HG03060 (cell line): ENCODE data around the gene TBPL1.

Source experiments
- ATAC-seq: cut with Tn5 transposase; IDR thresholded peaks from one replicate; pipeline ENCODE4 v1.9.1; 2021; ENCODE audit warnings: low read depth, moderate number of reproducible peaks; ENCODE audit not compliant: unreplicated experiment

TBPL1 gene

DNA sequence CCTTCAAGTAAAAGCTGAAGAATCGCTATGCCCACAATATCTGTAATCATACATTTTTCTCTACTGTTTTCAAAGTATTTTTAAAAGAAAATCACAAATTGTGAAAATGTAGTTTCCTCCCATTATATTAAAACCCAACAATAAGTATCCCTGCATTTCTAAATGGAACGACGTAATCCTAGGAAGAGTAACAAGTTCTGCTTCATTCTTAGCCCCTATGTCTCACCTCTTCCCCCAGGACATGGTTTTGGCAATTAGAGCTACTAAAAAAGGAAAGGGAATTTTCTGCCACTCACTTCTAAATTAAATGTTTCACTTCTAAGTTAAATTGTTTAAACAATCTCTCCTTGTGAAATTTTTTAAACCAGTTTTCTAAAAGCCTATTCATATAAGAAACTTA lies 47.4 kb downstream of the TBPL1 start:
- no peak for ATAC-seq

DNA sequence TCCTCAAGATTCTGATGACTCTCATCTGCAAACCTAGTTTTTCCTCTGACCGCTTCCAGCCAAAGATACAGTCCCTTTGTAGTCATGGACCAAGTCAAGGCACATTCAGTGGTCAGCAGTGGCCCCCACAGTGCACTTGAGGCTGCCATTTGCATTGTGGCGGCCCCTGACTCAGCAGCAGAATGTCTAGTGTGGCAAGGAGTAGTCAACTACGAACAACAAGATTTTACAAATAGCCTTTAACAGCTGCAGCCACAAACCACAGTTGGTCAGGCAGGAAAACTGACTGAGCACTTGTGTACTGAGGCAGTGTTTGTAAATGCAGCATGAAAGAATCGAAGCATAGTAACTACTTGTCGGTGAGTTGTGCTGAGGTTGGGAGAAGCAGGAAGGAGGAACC lies 49.8 kb downstream of the TBPL1 start:
- no peak for ATAC-seq

DNA sequence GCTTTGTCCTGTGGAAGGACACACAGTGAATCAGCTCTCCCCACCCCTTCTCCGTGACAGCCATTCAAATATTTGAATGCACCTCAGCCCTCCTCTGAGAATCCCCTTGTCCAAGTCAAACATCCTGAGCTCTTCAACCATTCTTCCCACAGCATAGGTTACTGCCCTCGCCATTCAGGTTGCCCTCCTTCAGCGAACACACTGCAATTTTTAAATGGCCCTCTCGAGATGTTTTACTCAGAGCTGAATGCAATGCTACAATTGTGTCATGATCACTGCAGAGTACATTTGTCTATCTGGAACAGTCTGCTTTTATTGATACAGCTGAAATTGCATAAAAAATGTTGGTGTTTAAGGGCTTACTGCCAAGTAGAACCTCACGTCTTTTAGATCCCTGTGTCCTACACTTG lies 50.5 kb downstream of the TBPL1 start:
- ATAC-seq: no peak

DNA sequence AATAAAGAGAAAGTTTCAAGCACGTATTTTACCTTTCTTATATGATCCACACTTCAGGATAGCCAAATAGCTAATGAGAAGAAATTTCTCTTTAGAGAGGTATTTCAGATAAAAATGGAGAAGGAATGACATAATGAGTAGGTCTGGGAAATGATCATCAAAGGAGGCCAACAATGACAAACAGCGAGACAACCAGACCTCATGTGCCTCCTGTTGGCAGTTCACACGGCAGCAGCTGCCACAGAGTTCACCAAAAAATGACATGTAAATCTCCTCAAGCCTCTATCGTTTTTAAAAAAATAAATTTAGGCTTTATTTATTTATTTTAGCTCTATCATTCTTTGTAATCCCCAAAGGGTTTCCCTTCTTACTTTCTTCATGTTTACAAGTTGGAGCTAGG lies 51.7 kb downstream of the TBPL1 start:
- no peak for ATAC-seq

DNA sequence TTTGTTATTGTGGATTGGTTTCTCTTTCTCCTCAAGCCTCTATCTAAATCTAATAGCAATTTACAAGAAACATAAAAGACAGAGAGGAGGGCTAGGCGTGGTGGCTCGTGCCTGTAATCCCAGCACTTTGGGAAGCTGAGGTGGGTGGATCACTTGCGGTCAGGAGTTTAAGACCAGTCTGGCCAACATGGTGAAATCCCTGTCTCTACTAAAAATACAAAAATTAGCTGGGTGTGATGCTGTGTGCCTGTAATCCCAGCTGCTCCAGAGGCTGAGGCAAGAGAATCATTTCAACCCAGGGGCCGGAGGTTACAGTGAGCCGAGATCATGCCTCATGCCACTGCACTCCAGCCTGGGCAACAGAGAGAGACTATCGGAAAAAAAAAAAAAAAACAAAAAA lies 52.8 kb downstream of the TBPL1 start:
- no peak for ATAC-seq

DNA sequence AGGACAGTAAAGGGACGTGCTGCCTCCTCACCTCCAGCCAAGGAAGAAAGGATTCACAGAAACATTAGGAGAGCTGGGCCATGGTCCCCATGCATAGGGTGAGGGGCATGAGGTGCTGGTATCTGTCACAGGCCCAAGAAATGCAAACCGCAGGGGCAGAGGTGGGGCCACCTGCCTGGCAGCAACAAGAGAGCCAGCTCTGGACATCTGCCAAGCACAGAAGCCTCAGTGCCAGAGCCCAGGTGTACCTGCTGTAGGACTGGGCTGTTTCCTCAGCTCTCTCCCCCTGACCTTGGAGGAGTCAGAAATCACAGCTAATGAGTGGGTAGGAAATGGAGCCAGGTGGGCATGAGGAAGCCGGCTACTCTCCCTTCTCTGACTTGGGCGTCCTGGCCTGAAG lies 54.1 kb downstream of the TBPL1 start:
- no peak for ATAC-seq

DNA sequence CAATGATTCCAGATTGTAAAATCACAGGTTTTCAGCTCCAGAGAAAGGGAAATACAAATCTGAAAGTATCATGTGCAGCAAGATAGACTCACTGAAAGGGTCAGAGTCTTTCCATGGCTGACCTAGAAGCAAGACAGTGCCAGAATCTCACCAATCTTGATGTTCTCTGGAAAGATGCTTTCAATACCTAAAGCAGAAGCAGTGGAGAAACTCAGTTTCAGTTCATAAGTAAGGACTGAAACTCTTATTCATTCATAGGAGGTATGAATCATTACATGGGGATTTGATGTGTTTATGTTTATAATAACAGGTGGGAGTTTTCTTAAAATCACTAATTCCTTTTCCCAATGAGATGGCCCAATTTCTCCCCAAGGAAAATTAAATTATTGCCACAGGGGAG lies 56.9 kb downstream of the TBPL1 start:
- ATAC-seq: no peak

DNA sequence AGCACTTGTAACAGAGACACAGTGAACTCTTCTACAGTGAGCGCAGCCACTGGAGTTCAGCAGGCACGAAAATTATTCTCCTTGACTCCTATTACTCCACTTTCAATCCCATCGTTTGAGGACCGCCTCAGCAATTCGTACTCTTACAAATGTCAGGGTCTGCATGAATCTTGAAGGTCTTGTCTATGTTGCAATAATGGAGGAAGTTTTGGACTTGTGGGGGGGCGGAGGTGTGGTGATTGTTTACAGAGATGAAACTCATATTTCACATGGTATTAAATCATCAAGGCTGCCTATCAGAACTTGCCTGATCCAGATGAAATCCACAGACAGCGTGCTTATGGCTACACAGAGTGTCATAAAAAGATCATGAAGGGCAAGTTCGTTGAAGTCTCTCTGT lies 57.4 kb downstream of the TBPL1 start:
- no peak for ATAC-seq

DNA sequence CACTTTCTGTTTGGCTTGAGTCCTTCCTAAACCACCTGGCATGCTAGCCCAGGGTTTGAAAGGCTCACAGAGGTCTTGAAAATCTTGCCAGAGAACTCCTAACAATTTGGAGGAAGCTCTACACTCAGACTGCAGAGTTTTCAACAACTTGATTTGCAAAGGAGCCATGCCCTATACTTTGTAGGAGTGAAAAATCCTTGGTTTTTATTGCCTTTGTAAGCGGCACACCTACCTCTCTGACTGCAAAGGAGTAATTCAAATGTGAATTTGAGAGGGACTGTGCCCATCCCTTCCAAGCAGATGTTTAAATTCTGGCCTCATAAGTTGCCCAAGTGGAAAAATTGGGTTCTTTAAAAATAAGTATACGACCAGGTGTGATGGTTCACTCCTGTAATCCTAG lies 58.0 kb downstream of the TBPL1 start:
- no peak for ATAC-seq

DNA sequence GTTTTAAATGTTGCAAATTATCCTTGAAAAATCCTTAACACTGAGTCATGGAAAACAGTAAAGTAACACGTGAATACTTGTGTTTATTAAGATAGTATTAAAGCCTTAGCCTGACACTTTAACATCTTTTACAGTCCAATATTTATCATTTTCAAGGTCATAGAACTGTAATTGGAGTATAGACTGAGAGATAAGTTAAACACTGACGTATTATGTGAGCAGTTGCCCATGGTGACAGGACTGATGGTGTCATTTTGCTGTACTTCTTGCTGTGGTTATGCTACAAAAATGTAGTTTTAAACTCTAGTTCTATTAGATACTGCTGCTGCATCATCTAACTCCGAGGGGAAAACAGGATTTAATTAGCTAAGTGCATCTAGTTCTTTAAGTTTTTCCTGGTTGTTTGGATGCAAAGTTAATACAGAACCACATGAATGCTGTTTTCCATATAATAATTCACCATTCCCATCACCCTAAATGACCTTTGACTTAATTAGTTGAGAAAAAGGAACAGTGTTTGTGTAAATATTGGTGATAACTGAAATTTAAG lies 61.6 kb downstream of the TBPL1 start:
- ATAC-seq: no peak

DNA sequence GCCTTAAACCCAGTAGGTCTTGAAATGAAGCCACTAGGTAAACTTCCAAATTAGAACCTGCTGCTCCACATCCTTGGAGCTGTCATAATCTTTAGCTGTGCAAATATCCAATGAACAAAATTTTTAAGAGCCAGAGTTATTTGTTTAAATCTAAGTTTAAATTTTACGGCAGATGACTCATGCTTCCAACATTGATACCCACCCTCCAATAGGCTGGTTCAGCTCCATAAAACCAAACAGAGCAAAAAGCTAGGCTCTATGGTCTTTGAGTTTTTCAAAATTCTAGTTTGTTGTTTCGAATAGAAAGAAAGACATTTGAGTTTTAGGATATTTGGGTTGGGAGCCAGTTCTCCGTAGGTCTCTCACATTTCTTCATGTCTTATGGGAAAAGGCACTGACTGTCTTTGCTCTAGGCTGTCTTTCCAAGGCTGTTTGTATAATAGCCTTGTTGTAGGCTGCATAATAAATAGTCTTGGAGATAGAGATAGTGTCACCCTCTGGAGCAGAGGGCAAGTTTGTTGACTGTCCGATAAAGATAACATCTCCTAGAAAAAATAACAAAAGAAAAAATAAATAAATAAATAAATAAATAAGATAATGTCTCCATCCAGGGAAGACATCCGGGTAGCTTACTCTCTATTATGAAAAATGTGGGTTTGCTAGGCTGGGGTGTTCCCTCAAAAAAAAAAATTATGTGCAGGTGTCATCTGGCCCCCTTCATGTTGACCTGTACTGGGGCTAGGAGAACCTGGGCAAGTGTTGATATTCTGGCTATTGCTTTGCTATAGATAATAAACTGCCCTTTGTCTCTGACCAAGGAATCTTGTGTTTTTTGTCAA lies 62.9 kb downstream of the TBPL1 start:
- no peak for ATAC-seq

DNA sequence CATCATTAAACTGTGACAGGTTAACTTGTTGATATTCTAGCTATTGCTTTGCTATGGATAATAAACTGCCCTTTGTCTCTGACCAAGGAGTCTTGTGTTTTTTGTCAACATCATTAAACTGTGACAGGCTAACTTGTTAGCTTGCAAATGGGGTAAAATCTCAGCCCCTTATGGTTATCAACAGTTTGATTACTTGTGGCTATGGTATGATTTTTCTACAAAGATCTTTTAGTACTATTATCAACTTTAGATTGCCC lies 63.5 kb downstream of the TBPL1 start:
- ATAC-seq: no peak

DNA sequence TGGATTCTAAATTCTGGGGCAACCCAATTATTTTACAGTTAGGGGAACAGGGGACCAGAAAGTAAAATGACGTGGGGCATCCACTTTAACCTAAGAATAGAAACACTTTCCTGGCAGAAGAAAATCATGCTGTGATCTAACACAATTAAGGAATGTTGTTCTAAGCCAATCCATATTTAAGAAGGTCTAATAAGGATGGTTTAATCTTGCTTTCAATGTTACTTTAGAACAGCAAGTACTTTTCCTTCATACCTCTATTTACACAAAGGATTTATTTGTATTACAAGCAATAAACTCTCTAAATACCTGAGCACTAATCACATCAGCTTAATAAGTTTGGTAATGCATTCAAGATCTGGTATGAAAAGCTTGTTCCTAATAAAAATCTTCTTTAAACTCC lies 67.0 kb downstream of the TBPL1 start:
- no peak for ATAC-seq

DNA sequence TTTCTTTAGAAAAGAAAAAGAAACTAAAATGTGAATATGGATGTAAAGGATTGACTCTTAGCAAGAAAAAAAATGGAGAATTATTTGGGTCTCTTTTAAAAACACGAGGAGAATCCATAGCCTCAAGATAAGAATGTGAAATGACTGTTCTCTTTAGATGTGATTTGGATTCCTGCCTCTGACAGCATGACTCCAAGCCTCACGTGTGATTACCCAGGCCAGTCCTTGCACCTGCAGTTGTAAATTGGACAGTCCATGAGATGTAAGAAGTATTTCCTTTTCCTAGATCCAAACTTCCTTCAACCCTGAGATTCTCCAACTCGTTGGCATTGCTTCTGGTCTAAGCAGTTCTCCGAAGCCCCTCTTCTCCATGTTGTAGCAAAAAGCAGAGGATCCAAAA lies 67.5 kb downstream of the TBPL1 start:
- no peak for ATAC-seq

DNA sequence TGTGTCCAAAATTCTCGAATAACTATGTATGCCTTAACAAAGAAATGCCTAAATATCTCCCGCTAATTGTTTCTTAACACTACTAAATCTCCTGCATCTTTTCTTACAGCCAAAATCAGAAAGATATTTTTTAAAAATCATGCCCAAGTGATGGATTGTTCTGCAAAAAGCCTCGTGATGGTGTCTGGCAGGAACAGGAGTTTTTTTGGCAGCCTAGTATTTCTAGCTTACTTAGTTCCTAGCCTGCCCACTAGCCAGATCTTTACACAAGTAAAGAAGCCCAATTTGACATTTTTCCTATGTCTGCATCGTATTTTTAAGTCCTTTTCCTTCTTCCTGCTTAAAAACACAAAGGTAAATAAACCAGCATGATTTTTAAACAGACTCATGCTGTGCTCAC lies 67.9 kb downstream of the TBPL1 start:
- no peak for ATAC-seq

DNA sequence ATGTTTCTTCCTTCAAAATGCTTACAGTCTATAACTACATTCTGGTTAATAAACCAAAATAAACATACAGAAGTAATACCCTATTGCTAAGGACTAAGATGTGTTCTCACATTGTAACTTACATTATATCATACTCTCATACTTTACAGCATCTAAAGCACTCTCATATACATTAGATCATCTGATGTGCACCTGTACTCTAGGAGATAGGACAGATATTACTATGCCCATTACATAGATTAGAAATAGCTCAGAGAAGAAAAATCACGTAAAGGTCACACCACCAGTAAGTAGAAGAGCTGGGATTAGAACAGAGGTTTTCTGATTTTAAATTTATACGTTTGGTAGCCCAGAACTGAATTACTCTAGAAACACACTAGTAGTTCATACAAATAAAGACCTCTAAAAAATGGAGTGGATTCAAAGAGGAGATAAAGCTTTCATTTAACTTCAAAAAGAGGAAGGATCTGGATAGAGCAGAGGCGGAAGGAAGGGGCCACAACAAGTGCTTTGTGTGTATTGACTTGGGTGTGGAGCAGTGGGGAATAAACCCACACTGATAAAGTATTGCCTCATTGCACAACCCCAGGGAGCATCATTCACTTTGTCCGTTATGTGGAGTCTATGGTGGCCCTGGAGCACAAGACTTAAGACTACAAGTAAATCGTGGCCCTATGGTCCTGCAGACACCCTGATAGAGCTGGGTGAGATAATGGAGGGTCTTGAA lies 68.5 kb downstream of the TBPL1 start:
- ATAC-seq: no peak

DNA sequence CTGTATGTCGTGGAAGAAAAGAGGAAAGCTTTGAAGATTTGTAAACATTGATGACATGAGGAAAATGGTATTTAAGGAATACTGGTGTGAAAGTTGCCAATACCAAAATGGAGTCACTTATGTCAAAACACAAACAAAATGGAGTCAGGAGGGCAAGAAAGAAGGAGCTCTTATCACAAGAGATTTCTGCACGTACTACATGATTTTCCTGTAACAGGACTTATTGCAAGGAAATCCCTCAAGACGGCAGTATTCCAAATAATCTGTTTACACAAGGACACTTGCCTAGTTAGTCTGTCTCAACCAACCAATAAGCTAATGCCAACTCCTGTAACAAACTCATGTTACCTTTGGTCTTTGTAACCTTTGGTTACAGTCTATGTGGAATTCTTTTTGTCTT lies 69.6 kb downstream of the TBPL1 start:
- no peak for ATAC-seq

DNA sequence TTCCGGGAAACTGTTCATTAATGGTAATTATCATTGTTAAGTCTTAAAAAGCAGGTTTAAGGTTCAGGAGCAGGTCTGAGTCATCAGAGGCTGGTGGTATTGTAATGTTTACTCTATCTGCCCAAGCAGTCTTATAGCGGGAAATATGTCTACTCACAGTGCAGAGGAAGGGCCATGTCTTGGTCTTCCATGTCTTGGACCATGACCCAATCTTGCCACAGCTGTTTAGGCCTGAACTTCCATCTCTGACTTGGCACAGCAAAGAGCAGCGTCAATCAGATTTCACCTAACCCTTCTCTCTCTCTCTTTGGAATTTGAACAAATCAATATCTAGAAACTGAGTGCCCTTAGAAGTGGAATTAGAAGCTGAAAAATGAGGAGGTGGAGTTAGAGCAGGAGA lies 73.6 kb downstream of the TBPL1 start:
- no peak for ATAC-seq

DNA sequence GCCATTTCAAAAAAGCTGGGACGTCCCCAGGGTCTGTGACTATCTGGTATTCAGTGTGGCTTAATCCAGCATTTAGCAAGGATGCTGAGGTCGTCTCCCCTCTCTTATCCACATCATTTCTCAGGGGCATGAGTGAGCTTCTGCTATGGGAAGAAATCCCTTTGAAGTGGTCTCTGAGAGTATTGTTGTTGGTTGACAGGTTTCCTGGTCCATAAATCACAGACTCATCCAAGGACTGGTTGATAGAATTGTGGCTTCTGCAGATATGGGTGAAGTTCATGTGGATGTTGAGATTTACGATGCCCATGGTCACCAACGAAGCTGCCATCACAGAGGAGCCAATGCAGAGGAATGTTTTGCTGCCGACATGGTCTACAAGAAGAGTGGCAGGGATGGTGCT lies 75.4 kb downstream of the TBPL1 start:
- no peak for ATAC-seq

DNA sequence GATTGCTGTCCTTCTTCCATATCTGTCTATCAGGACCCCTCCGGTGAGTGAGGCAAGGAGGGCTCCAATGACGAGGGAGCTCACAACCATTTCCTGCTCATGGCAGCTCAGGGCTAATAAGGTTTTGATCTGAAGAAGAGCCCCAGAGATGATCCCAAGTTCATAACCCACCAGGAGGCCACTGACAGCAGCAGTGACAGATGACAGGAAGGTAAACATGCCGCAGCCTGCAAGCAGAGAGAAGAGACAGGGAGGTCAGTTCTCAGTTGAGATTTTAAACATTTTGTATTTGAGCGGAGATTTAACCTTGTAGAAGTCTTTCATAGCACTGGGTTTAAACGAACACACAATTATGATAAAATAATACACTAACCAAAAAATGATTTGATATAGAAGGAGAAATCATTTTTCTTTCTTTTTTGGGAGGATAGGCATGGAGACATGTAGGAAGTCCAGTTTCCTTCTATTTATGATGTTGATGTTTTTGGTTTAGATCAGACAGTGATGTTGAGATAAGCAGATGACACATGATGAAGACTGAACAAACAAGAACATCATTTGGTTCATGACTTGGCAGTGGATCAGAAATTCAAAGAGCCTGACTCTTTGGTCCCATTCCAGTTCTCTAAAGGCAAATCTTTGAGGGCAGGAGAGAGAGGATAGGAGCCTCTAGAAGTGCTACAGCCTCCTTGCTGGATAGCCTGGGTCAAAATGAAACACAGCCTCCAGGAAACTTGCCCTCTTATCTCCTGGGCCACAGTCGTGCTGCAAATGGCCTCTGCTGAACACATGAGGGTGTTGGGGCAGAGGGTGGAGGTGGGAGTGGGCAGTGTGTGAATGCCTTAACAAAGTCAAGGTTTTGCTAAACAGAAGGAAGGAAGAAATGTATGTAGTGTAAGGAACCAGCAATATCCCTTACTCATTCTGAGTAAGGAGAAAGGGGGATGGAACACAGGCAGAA lies 76.8 kb downstream of the TBPL1 start:
- ATAC-seq: no peak

DNA sequence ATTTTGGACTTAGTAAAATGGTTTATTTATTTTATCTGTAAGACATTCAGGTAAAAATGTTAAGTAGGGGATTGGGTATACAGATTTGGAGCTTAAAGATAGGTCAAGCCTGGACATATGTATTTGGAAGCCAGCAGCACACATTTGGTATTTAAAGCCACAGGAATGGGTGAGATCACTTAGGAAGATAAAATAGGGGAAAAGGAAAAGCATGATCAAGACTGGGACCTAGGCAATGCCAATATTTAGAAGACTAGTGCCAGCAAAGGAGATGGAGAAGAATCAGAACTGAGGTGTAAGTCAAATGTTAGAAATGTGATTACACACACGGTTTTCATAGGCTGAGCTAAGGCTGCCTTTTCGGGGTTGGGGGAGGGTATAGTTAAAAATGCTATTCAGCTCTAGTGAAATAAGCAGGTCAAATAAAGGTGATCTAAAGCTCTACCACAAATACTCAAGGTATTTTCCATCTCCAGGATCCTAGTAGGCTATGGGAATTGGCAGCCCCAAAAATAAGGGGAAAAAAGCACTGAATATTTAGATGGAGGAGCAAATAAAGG lies 78.8 kb downstream of the TBPL1 start:
- ATAC-seq: no peak
